GM13977 (cell line): ENCODE measurements around the gene ATG4D.
"Not testable (repeated sequence)": the region's sequence is repeated elsewhere in the genome, so short reads cannot be mapped to it uniquely, and the experiment has no call there.

Experiments
- DNase-seq: peaks from one replicate; pipeline ENCODE4 v3.0.0; 2012; ENCODE audit warnings: low spot score
- CTCF ChIP-seq: IDR thresholded peaks from 2 replicates; pipeline ENCODE4 v1.5.1; 2012; ENCODE audit warnings: mild to moderate bottlenecking, control low read depth; ENCODE audit not compliant: insufficient read depth; ENCODE audit errors: extremely low read depth, missing control alignments
- in situ Hi-C: fragments of 300-500 bp; cut with MboI; formaldehyde crosslinking; loops from one replicate; pipeline ENCODE4 v1.12.0; 2022; ENCODE audit warnings: low sequenced_read_pairs, low pct_unique_long_range_greater_than_20kb, mixed read lengths, inconsistent platforms; ENCODE audit not compliant: unreplicated experiment

ATG4D gene

GRCh38 chr19:10518444-10519361 lies 25.0 kb upstream of the ATG4D start:
- peak; percentile 48 for DNase-seq
- in situ Hi-C loops: no loop called here
- TF ChIP-seq CTCF: no peak

- in situ Hi-C loops: no loop called here
- TF ChIP-seq CTCF: no peak
- no peak for DNase-seq
Observed at GRCh38 chr19:10519421-10519820, 24.3 kb upstream of the ATG4D start.

GRCh38 chr19:10520652-10521318 lies 22.9 kb upstream of the ATG4D start:
- no peak for TF ChIP-seq CTCF
- DNase-seq: no peak
- in situ Hi-C loops: no loop called here

GRCh38 chr19:10521461-10522171 lies 22.1 kb upstream of the ATG4D start:
- no peak for DNase-seq
- TF ChIP-seq CTCF: no peak
- in situ Hi-C loops: no loop called here

- in situ Hi-C loops: no loop called here
- no peak for TF ChIP-seq CTCF
- DNase-seq: no peak
Observed at GRCh38 chr19:10523135-10523636, 20.5 kb upstream of the ATG4D start.

GRCh38 chr19:10525636-10526035 lies 18.1 kb upstream of the ATG4D start:
- no peak for TF ChIP-seq CTCF
- no peak for DNase-seq
- in situ Hi-C loops: no loop called here

GRCh38 chr19:10526887-10527286 lies 16.8 kb upstream of the ATG4D start:
- in situ Hi-C loops: not testable (repeated sequence)

More at GRCh38 chr19:10526887-10527286, 16.8 kb upstream of the ATG4D start:
- not testable (repeated sequence) for DNase-seq
